ENCODE data around the gene NT5DC4. TPM values are rescaled to one million over a fixed set of nuclear protein-coding genes. Genes with fewer than 3 reads are reported as not detected.

NT5DC4 gene
- total RNA-seq, 1 donor from 2014 or later = not detected

DNA sequence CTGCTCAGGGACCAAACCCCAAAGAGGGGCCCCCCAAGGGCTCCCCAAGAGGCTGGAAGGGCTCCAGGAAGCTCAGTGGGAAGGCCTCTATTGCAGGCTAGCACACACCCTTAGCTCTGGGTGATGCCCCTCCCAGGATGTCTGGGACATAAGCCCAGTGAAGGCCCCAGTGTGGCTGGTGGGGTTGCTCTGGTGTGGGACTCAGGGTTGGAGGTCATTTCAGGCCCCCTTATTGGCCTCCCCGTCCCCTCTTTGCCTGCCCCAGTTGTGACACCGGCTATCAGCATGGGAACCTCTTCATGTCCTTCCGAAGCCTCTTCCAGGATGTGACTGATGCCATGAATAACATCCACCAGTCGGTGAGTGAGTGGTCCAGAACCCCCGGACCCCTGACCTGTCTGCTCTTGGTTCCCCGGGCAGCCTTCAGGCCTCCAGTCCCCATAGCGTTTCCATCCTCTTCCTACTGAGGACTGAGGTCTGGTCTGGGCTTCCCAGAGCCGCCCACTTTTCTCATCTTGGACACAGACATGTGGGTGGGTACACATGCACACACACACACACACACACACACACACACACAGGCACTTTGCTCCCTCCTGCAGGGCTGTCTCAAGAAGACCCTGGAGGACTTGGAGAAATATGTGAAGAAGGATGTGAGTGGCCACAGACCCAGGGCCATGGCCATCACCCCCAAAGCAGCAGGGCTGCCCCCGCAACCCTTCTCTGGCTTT is 2.2 kb downstream of the NT5DC4 start:
- intact Hi-C loops (cut with micrococcal nuclease) = no loop called here

DNA sequence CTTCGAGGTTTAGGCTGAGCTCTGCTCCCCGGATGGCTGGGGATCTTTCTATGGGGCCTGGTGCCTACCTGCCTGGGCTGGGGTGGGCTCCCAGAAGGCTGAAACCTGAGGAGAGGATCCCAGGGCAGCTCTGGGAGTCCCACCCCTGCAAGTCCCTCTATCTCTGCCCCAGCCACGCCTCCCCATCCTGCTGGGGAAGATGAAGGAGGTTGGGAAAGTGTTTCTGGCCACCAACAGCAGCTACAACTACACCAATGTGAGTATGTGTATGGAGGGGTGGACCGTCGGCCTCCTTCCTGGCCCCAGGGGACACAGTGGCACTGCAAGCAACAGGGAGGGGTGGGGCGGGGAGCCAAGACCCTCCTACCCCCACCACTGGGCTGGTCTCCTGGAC is 2.7 kb downstream of the NT5DC4 start:
- intact Hi-C loops (cut with micrococcal nuclease) = no loop called here

DNA sequence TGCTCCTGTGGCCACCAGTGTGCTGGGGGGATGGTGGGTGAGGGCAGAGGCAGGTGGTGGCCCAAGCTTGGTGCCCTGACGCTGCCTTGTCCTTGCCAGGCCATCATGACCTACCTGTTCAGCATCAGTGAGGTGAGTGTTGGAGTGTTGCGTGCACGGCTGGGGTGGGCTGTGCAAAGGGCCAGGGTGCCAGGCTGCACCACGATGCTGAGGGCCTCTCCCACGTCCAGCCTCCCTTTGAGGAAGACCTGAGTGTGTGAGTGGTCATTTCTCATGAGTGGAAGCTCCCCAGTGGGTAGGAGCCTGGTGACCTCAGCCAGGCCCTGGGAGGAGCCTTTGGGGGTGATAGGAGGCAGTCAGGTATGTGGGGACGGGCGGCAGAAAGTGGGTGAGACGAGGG is 3.2 kb downstream of the NT5DC4 start:
- intact Hi-C loops (cut with micrococcal nuclease) = no loop called here

DNA sequence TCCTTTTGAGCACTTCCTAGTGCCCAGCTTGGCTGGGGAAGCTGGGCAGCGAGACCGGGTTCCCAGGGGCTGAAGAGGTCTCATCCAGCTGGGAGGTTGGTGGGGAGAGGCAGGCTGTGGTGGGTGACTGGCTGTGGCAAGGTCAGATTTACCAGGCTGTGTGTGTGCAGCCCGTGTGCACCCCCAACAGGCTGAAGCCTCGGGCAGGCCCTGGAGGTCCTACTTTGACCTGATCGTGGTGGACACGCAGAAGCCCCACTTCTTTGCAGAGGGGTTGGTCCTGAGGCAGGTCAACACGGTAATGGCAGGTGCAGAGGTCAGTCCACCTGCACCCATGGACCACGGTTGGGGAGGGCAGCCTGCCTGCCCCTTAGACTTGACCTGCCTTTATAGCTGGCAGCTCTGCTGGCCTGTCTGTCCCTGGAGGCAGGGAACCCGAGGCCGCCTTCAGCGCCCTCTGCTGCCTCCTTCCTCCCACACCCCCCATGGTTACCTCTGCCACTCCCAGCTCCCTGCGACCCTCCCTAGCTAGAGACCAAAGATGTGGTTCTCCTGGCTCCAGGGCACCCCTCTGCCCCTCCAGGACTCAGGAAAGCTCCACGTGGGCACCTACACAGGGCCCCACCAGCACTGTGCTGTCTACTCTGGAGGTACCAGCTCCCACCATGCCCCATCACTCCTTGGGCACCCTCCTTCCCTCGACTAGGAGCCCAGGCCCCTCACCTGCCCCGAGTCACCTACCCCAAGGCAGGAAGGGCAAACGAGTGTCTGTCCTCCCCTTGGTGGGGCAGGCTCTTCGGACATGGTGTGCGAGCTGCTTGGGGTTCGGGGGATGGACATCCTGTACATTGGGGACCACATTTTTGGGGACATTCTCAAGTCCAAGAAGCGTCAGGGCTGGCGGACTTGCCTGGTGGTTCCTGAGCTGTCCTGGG is 4.0 kb downstream of the NT5DC4 start:
- intact Hi-C loops (cut with micrococcal nuclease) = no loop called here

DNA sequence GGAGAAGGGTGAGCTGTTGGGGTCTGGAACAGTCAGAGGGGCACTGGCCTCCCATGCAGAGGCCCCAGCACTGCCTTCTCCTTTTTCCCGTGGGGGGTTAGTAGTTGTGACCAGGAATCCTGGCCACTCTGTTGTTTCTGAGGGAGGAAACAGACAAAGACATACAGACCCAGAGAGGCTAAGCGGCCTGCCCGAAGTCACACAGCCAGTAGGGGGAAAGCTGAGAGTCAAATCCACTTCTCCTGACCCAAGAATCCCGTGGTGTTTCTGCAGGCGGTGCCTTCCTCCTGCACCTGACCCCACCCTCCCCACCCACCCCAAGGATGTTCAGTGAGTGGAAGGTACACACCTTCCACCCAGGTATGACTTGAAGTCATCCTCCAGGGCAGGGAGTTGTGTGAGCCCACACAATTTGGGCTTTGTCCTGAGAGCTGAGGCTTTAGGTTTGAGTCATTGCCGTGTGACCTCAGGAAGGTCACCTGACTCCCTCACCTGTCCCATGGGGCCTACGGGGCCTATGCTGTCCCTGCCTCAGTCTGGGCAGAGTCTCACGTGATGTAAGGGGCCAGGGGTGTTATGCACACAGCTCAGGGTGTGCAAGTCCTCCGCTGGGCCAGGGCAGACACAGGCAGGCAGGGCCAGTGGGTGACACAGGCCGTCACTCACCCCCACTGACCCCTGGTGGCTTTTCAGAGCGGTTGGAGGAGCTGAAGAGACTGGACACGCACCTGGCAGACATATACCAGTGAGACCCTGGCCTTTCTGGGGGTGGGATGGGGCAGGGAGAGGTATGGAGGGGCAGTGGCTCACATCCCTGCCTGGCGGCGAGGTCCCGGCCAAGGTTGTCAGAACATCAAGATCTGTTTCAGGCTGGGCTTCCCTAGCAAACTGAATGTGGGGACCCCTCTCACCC is 5.0 kb downstream of the NT5DC4 start:
- intact Hi-C loops (cut with micrococcal nuclease) = loop anchor here (1.0 to 2.0 kb wide), 7 partner anchors 34 to 245 kb away; partner anchors contain the start of genes CHCHD5, CKAP2L and SLC20A1

DNA sequence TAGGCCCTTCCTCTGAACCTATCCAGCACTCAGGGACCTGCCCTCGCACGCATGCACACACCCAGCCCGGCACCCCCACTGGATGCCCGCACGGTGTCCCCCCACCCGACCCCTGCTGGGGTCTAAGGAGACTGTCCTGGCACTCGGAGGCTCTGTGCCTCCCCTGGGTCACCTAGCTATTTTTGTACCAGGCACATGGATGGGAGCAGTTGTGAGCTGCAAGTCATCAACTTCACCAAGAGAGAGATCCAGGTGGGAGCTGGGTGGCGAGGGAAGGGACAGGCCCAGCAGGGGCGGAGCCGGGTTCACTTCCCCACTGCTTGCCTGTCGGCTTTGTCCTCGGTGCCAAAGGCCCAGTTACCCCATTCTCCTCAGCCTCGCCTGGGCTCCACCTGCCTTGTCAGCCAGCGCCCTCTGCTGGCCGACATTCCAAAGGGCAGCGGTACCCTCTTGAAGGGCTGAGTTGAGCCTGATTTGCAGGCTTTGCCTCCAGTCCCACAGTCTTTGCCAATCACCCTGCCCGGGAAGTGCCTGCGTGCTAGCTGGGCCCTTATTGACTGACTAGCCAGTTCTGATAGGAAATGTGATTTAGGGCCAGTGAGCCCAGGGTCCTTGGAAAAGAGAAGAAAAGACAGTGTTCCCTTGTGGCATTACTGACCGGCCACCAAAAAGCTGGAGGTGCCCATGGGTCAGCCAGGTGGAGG is 5.8 kb downstream of the NT5DC4 start:
- intact Hi-C loops (cut with micrococcal nuclease) = loop anchor here (1.0 to 2.0 kb wide), 7 partner anchors 35 to 246 kb away; partner anchors contain the start of genes CHCHD5, CKAP2L and SLC20A1

DNA sequence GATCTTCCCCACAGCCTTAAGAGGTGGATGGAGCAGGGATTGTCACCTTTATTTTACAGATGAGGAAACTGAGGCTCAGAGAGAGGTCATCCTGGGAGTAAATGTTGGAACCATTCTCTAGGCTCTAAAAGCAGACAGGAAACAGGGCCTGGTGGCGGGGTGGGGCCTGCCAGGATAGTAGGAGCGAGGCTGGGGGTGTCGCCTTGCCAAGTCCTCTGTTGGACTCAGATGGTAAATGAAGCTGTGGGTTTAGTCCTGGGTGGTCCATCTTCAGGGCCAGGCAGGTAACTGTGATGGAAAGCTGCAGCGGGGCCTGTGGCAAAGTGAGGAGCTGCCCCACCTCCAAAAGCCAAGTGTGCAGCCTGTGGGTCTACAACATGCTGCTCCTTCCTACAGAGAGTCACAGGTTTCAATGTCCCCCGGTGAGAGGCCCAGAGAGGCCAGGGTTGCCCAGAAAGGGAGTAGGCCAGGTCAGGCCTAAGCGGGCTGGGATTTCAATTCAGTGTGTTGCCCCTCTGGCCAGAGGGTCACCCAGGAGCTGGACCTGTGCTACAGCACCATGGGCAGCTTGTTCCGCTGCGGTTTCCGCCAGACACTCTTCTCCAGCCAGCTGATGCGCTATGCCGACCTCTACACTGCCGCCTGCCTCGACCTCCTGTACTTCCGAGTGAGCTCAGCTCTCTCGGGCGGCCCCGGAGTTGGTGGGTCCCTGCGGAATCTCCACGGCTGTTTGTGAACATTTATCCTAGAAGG is 6.6 kb downstream of the NT5DC4 start:
- intact Hi-C loops (cut with micrococcal nuclease) = loop anchor here (2.0 kb wide), 2 partner anchors 37 to 247 kb away; partner anchors contain the start of gene CKAP2L

DNA sequence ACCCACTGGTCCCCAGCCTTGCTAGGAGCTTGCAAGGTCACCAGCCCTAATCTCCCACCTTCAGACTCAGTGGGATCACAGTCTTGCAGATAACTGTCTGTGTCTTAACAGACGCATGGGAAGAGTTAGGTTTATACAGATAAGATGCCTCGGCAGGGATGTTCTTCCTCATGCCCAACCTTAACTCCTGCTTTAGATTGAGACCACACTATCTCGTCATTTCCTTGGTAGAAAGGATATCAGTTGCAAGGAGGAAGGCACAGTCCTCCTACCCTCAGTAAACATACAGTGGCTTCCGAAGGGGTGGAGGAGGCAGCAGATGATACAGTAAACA is 7.2 kb downstream of the NT5DC4 start:
- intact Hi-C loops (cut with micrococcal nuclease) = no loop called here

DNA sequence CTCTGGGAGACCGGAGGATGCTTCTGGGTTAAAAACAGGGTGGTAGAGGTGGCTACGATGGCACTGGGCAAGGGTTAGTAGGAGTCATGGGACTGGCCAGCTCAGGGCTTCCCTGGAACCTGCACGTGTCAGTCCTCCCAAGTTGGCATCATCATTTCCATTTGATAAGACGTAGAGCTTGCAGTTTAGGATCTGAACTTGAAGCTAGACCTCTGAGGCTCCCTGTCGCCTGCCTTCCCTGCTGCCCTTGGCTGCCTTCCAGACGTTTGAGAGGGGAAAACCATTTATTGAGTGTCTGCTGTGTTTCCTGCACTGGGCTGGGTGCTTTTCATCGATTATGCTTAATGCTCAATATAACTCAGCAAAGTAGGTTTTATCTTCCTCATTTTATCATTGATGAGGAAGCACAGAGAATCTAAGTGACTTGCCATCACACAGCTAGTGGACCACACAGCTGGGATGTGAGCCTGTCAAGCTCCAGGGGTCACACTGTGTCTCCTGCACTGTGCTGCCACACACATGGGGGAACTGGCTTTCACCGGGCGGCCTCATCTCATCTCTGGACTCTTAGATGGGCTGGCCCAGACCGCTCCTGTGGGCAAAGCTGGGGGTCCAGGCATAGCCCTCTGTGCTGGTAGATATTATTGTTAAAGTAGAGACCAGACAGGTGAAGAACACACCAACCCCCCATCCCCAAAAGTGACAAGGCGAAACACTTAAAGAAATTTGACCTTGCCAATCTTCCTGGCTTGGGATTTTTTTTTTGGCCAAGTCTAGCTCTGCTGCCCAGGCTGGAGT is 7.8 kb downstream of the NT5DC4 start:
- intact Hi-C loops (cut with micrococcal nuclease) = no loop called here

DNA sequence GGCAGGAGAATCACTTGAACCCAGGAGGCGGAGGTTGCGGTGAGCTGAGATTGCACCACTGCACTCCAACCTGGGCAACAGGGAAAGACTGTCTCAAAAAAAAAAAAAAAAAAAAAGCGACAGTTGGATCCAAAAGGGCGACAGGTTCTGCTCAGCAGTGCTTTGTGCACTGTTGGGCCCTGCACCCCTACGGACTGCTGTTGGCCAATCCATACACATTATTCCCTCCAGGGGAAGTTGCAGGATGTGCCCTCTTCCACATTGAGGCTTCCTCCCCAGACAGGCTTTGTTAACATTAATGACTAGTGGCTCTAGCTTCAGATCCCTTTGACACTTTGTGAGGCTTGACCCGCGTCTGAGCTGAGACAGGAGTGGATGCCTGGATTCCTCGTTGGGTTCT is 9.4 kb downstream of the NT5DC4 start:
- intact Hi-C loops (cut with micrococcal nuclease) = no loop called here

DNA sequence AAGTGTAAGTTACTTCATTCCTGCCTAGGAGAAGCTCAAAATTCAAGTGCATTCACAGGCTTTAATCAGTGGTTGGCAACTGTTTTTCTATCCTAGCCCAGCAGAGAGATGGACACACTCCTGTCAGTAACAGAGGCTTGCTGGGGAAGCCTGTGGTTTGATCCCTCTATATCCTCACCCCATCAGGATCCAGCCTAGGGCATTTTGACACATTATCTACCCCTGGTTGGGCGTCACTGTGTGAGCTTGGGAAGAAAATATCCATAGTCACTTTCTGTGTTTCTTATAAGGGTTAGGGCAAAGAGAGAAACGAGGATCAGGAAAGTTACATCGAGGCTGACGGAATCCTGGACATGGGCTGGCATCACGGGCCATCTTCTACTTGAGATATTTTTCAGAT is 10.0 kb downstream of the NT5DC4 start:
- intact Hi-C loops (cut with micrococcal nuclease) = no loop called here

DNA sequence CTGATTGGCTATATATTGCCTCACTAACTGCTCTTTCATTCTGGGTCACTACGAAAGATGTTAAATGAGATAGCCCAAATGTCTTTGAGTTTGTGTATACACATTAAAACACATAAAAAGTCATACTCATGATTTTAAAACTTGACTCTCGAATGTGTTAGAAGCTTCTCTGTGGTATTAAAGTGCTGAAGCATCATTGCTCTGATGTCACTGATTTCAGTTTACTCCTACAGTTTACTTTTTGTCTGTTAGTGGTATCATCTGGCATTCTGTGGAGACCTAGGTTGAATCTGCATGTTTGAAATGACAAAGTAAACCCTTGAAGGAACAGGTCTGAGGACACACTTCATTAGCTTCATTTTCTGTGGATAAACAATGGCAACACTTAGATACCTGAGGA is 10.7 kb downstream of the NT5DC4 start:
- intact Hi-C loops (cut with micrococcal nuclease) = no loop called here

DNA sequence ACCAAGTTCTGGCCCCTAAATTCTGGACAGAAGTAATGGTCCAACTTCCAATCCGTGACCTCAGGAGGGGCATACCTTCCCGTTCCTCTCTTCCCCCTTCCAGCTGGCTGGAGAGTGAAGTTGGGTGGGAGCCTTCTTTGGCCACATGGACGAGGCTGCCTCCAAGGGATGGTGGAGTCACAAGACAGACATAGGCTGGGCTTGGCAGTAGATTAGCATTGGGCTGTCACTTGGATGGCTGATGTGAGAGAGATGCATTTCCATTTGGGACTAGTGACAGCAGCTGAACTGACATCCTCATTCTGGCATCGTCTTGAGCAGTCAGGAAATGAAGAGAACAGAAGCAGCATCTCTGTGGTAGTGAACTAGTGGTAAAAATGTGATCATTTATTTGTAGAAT is 12.6 kb downstream of the NT5DC4 start:
- intact Hi-C loops (cut with micrococcal nuclease) = no loop called here

DNA sequence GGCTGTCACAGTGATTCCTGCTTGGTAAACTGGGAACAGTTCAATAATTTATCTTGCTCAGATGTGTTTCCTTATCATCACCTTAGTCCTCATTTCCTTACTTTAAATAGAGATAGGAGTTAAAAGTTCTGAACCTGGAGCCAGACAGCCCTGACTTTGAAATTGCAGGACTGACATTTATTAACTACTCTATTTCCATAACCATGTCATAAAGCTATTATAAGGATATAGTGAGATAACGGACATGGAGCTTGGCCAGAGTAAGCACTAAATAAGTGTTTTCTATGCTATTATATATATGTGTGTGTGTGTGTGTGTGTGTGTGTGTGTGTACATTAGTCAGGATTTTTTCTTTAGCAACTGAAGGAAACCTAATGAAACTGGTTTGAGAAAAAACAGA is 13.1 kb downstream of the NT5DC4 start:
- intact Hi-C loops (cut with micrococcal nuclease) = no loop called here

DNA sequence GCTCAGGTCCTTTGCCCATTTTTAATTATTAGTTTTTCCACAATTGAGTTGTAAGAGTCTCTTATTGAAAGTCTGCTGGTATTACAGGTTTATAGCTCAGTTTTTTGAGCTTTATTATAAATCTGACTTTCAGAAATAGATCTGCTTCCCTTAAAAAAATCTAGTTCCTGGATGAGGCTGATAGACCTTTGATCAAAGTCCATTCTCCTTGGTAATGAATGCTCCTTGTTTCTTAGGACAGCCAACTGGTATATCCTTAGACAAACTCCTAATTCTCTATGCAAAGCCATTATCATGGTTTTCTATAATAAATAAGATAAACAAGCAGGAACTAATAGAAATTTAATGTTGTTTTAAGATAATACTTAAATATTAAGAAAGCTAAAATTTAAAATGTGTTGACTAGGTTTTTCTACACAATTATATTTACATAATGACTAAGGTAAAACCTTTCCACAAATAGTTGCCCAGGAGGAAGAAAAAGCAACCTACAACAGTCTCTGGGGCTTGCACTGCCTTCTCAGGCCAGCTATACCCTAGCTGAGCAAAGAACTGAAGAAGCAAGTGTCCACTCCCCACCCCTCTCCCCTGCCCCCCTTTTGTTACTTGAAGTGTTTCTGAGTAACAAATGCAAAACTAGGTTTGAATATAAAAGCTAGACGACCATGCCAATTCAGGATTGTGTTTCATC is 16.9 kb downstream of the NT5DC4 start:
- intact Hi-C loops (cut with micrococcal nuclease) = no loop called here

DNA sequence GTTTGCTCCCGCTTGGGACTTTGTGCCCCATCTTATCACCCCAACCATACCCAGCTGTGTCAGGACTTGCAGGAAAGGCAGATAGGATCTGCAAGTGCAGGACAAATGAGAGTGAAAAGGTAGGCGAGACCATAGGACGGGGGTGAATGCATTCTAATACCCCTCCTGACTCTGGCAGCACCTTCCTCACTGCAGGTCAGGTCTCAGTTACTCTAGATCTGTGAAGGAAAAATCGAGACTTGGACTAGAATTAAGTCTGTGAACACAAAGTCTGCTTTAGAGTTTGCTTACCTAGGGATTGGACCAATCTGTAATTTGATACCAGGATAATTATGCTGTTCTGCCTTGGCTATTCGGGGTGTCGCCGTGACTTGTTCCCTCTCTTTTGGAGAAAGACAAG is 19.7 kb downstream of the NT5DC4 start:
- intact Hi-C loops (cut with micrococcal nuclease) = no loop called here

DNA sequence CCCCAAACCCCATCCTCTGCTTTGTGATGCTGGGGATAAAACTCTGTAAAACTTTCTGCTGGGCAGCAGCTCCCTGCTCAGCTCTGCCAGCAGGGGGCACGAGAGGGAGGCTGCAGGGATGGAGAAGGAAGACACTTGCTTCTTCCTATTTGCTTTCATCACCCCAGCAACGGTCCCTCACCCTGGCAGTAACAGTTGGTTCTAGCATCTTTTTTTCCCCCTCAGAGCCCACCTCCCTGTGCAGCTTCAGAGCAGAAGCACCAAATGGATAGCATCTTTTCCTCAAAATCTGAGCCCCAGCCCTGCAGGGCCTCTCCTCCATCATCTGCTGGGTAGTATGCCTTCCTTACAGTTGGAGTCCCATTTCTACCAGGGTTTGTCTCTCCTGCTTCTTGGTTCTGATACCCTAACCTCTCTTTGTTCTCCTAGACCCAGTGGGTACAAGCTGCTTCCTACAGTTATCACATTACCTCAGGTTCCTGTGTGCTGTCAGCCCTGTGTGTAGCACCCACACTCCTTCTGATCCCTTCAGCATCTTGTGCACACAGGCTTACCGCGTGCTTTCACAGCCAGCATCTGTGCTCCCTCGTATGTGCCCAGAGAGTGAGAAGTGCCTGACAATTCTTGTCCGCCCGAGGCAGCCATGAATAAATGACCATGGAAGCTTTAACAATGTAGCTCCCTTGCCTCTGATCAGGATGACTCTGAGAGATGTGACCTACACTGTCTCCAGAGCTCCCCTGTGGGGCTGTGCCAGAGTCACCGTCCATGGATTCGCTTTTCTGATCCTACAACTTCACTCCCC is 29.1 kb downstream of the NT5DC4 start:
- intact Hi-C loops (cut with micrococcal nuclease) = loop anchor here (1.0 kb wide), 4 partner anchors 14 to 209 kb away; partner anchors contain the start of gene CKAP2L

DNA sequence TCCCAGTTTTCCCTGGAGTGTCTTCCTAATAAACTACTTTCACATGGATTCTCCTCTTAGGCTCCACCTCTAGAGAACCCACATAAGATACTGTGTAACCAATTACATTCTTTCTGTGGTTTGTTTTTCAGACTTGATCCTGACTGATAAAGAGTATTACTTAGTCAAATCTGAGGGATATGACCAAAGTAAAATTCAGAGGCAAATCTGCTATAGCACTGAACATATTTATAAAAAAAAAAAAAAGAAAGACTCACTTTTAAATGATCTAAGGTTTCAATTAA is 29.7 kb downstream of the NT5DC4 start:
- intact Hi-C loops (cut with micrococcal nuclease) = no loop called here

Data from T-helper 2 cell treated with Interferon-gamma antibody and Interleukin-4, amounts not matched to agents 100 ng/mL and 5 ng/mL, for 36 hours (primary cell).